ENCODE measurements around the gene GATA2. TPM values are rescaled to one million over a fixed set of nuclear protein-coding genes. Genes with fewer than 3 reads are reported as not detected.
A peak's percentile ranks its signal among the peaks of the same experiment; 100 is the strongest.

The GATA2 gene
- total and polyA plus RNA-seq, 2 of the 8 experiments (the other 6 are each of a cell fraction or from before 2014, with no cell fraction given): 0.03 to 0.30 TPM

DNA sequence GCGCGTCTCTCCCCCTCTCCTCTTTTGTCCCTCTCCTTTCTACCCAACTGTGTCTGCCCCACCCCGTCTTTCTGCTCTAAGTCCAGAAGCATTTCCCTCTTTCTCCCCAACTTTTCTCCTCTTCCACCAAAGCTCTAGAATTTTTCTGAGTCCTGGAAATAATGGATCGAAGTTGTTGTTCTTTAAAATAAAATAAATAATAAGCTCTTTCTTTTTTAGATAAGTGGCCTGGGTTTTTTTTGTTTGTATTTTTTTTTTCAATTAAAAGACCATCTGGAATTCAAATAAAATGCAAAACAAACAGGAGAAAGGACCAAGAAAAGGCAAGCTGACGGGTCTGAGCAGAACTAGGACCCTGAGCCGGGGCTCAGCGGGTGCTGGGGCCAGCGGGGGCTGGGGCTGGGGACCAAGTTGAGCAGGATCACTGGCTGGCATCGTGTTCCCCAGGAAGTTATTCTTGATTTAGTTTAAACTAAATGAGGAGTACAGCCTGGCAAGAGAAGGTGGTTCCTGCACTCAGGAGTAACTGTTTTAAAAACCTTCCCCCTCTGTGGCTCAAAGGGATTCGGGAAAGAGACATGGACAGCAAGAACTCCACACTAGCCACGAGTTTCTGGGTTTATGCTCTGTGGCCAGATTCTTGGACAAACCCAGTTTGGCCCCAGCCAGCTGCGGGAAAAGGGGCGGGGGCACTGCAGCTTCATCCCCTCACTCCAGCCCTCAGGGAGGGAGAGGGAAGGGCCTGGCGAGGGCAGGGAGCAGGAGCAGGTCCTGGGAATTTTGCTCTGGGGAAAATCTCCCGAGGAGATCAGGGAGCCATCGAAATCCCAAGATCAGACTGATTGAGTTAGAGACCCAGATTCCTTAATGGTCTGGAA is 8.4 kb downstream of the GATA2 start (continued):
- TF ChIP-seq, protein P1, sequence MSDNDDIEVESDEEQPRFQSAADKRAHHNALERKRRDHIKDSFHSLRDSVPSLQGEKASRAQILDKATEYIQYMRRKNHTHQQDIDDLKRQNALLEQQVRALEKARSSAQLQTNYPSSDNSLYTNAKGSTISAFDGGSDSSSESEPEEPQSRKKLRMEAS (IDR thresholded peaks at IDR 0.05): no peak
- peak; percentile 78 for TF ChIP-seq EGR1 (IDR thresholded peaks at IDR 0.05; ENCODE audit: borderline replicate concordance, low read depth, low read length)
